ENCODE data around the gene CTSH. TPM values are rescaled to one million over a fixed set of nuclear protein-coding genes. Genes with fewer than 3 reads are reported as not detected.
A peak's percentile ranks its signal among the peaks of the same experiment; 100 is the strongest.

CTSH gene
- total RNA-seq, 1 experiment from 2014 or later: 327 TPM

DNA sequence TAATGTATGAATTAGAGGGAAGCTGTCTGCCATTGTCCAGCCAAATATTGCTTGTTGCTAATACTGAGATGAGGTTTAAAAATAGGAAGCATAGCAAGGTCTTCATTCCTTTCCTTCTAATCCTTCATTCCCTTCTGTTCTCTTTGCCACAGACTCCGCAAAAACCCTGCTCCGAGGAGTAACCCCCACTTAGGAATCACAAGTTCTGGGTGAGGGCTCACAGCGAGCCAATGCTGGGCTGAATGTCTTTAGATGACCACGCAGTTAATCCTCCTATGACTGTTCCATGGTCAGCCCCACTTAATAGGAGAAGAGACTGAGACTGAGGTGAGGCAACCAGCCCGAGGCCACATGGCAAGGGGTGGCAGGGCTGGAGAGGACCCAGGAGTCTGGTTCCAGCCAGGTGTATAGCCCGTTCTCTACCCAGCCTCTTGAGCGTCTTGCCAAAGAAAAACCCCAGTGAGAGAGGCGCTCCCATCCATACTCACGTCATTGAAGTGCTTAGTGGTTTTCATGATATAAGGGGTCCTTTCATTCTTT lies 44.9 kb upstream of the CTSH start:
- H3K9me3 Mint-ChIP-seq (ENCODE audit: low read depth, unreplicated experiment): no peaks in the 10 kb centered on the region
- H3K27me3 Mint-ChIP-seq (ENCODE audit: unreplicated experiment): no peaks in the 10 kb centered on the region
- H3K4me1 Mint-ChIP-seq (ENCODE audit: low read depth, unreplicated experiment): peaks cover 29% of the 10 kb centered on the region
- intact Hi-C loops (cut with micrococcal nuclease; ENCODE audit: unreplicated experiment): no loop called here
- no peak overlapping the region for H3K4me3 Mint-ChIP-seq (ENCODE audit: low read depth, unreplicated experiment)
- H3K27ac Mint-ChIP-seq (ENCODE audit: unreplicated experiment): peak overlapping the region; percentile 60
- TF ChIP-seq, protein P1, sequence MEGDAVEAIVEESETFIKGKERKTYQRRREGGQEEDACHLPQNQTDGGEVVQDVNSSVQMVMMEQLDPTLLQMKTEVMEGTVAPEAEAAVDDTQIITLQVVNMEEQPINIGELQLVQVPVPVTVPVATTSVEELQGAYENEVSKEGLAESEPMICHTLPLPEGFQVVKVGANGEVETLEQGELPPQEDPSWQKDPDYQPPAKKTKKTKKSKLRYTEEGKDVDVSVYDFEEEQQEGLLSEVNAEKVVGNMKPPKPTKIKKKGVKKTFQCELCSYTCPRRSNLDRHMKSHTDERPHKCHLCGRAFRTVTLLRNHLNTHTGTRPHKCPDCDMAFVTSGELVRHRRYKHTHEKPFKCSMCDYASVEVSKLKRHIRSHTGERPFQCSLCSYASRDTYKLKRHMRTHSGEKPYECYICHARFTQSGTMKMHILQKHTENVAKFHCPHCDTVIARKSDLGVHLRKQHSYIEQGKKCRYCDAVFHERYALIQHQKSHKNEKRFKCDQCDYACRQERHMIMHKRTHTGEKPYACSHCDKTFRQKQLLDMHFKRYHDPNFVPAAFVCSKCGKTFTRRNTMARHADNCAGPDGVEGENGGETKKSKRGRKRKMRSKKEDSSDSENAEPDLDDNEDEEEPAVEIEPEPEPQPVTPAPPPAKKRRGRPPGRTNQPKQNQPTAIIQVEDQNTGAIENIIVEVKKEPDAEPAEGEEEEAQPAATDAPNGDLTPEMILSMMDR (IDR thresholded peaks at IDR 0.05; ENCODE audit: unreplicated experiment): no peak
- BruUV-seq (replicated peaks): no TSS peak
- DNase-seq: no peak
- H3K36me3 Mint-ChIP-seq (ENCODE audit: insufficient read depth, unreplicated experiment): peaks cover 10% of the 10 kb centered on the region
- CTCF ChIA-PET: interaction anchor here (0.6 to 2.4 kb wide), 3 partner anchors 10 to 1911 kb away, joined by 3 to 9 read pairs (median 8); no protein-coding TSS in a partner anchor

DNA sequence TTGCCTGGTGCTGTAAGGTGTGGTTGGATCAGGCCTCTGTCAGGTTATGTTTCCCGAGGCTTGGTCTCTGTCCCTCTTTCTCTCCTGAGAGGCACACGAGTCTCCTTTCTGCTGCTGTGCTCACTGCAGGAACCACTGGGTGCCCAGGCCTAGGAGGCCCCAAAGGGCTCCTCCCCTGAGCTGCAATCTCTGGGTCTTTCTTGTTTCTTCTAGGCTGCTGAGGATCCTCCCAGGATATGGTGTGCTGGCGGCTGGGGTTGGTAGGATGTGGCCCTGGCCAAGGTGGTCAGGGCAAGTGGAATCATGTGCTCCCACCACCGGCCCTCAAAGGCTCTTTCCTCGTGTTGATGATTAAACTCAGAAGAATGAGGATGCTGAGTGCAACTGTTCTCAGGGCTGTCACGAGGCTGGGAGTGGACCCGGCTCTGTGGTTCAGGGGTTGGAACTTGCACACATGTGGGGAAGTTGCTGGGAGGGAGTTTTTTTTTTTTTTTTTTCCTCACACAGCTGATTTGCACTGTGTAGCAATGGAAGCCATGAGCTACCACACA lies 43.6 kb upstream of the CTSH start:
- Mint-ChIP-seq H3K9me3 (ENCODE audit: low read depth, unreplicated experiment) (no peaks in the 10 kb centered on the region), H3K27ac (ENCODE audit: unreplicated experiment) (peak overlapping the region; percentile 96), H3K4me1 (ENCODE audit: low read depth, unreplicated experiment) (peaks cover 29% of the 10 kb centered on the region), H3K27me3 (ENCODE audit: unreplicated experiment) (no peaks in the 10 kb centered on the region), H3K4me3 (ENCODE audit: low read depth, unreplicated experiment) (peak overlapping the region; percentile 44), H3K36me3 (ENCODE audit: insufficient read depth, unreplicated experiment) (peaks cover 10% of the 10 kb centered on the region)
- DNase-seq: peak; percentile 92
- TF ChIP-seq, protein P1 (IDR thresholded peaks at IDR 0.05; ENCODE audit: unreplicated experiment): no peak
- CTCF ChIA-PET: interaction anchor here (0.6 to 2.4 kb wide), 5 partner anchors 9 to 196 kb away, joined by 3 to 9 read pairs (median 5); partner anchors contain the start of gene CTSH
- BruUV-seq (replicated peaks): no TSS peak
- intact Hi-C loops (cut with micrococcal nuclease; ENCODE audit: unreplicated experiment): no loop called here

DNA sequence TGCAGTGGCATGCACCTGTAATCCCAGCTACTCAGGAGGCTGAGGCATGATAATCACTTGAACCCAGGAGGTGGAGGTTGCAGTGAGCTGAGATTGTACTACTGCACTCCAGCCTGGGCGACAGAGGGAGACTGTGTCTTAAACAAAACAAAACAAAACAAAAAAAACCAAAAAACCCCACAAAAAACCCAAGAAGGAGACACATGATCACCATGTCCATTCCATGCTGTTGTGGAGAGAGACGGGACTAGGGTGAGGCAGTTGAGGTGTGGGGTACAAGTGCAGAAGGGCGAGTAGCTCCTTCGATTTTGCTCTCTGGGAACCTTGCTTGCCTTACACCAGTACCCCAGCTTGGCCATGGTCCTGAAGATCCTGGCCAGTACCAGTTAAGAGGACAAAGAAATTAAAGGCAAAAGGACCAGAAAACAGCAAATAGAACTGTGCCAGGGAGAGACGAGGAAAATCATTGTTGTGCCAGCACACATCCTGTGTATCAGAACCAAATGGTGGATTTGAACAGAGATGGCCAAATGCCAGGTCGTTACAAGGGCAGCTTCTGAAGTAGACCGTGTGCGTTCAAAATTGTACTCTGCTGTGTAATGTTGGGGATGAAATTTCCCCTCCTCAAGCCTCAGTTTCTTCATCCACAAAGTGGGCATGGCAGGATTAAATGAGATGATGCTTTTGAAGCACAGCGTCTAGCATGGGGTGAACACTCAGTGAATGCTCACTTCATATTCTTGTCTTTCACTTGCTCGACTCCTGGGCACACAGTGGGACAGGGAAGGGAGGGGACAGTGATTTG lies 42.9 kb upstream of the CTSH start:
- CTCF ChIA-PET: interaction anchor here (1.0 to 2.4 kb wide), 3 partner anchors 8 to 43 kb away, joined by 3 to 9 read pairs (median 4); partner anchors contain the start of gene CTSH
- H3K27me3 Mint-ChIP-seq (ENCODE audit: unreplicated experiment): no peaks in the 10 kb centered on the region
- BruUV-seq (replicated peaks): TSS peak; percentile 94
- H3K27ac Mint-ChIP-seq (ENCODE audit: unreplicated experiment): peak overlapping the region; percentile 96
- H3K9me3 Mint-ChIP-seq (ENCODE audit: low read depth, unreplicated experiment): no peaks in the 10 kb centered on the region
- H3K4me1 Mint-ChIP-seq (ENCODE audit: low read depth, unreplicated experiment): peaks cover 33% of the 10 kb centered on the region
- no peak for DNase-seq
- TF ChIP-seq, protein P1 (IDR thresholded peaks at IDR 0.05; ENCODE audit: unreplicated experiment): no peak
- H3K4me3 Mint-ChIP-seq (ENCODE audit: low read depth, unreplicated experiment): peak overlapping the region; percentile 44
- intact Hi-C loops (cut with micrococcal nuclease; ENCODE audit: unreplicated experiment): no loop called here
- H3K36me3 Mint-ChIP-seq (ENCODE audit: insufficient read depth, unreplicated experiment): peaks cover 10% of the 10 kb centered on the region

DNA sequence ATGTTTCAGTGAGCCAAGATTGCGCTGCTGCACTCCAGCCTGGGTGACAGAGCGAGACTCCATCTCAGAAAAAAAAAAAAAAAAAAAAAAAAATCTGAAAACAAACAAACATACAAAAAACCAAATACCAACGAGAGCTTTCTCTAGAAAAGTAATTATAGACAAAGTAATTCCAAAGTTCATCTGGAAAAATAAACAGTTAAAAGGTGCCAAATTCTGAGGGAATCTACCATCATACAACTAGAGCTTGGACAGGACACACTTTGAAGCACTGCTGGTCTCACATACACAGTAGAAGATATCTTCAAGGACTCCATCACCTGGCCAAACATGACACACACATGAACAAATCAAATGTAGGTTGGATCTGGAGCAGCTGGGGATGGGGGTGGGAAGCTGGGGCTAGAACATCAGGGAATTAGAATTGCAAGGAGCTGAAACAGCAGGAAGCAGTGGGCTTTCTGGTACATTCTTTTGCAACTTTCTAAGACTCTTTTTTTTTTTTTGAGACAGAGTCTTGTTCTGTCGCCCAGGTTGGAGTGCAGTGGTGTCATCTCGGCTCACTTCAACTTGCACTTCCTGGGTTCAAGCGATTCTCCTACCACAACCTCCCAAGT lies 41.1 kb upstream of the CTSH start:
- CTCF ChIA-PET: interaction anchor here (0.6 kb wide), 1 partner anchor 37 kb away, joined by 9 read pairs; no protein-coding TSS in a partner anchor

More for the DNA sequence above, 41.1 kb upstream of the CTSH start:
- Mint-ChIP-seq H3K4me3 (ENCODE audit: low read depth, unreplicated experiment) (no peak overlapping the region), H3K9me3 (ENCODE audit: low read depth, unreplicated experiment) (no peaks in the 10 kb centered on the region), H3K27me3 (ENCODE audit: unreplicated experiment) (no peaks in the 10 kb centered on the region), H3K36me3 (ENCODE audit: insufficient read depth, unreplicated experiment) (peaks cover 10% of the 10 kb centered on the region), H3K27ac (ENCODE audit: unreplicated experiment) (no peak overlapping the region), H3K4me1 (ENCODE audit: low read depth, unreplicated experiment) (peaks cover 38% of the 10 kb centered on the region)
- no peak for DNase-seq
- intact Hi-C loops (cut with micrococcal nuclease; ENCODE audit: unreplicated experiment): no loop called here
- TF ChIP-seq, protein P1 (IDR thresholded peaks at IDR 0.05; ENCODE audit: unreplicated experiment): no peak
- BruUV-seq (replicated peaks): no TSS peak

All from Calu3 (cell line).